PFSK-1 (cell line): Measurements from ENCODE around the gene RAP1A.

ENCODE experiments used
- FOXP2 ChIP-seq: optimal IDR thresholded peaks from 2 replicates; pipeline ENCODE3; 2011; ENCODE audit warnings: borderline replicate concordance, control low read depth, inconsistent platforms; ENCODE audit not compliant: insufficient read depth; ENCODE audit errors: extremely low read length, extremely low read depth
- POLR2AphosphoS5 ChIP-seq: IDR thresholded peaks from 2 replicates; pipeline ENCODE4 v1.6.1; 2012; ENCODE audit warnings: low read depth, mild to moderate bottlenecking, control low read depth, low read length, moderate library complexity
- REST ChIP-seq, 2 experiments: IDR thresholded peaks; 2 replicates each; pipeline versions ENCODE4 v1.6.1 to v1.8.0; 2011 to 2012; ENCODE audit warnings: low read depth in 2 of 2, low read length in 2 of 2, control low read depth in 1 of 2, inconsistent platforms in 1 of 2, mild to moderate bottlenecking in 1 of 2, moderate library complexity in 1 of 2; ENCODE audit not compliant: insufficient read depth in 1 of 2
- SIN3A ChIP-seq: IDR thresholded peaks from 2 replicates; pipeline ENCODE4 v1.6.1; 2012; ENCODE audit warnings: mild to moderate bottlenecking, low read length, moderate library complexity, borderline replicate concordance; ENCODE audit not compliant: insufficient read depth
- TAF1 ChIP-seq: IDR thresholded peaks from 2 replicates; pipeline ENCODE4 v1.6.1; 2012; ENCODE audit warnings: low read length, control low read depth, borderline replicate concordance; ENCODE audit not compliant: insufficient read depth

Gene RAP1A

GRCh38 chr1:111729946-111730681 is 110.5 kb downstream of the RAP1A start:
- no peak for TF ChIP-seq SIN3A
- no peak for TF ChIP-seq POLR2AphosphoS5
- TF ChIP-seq TAF1, result no peak
- no peak for TF ChIP-seq FOXP2
- no peak for TF ChIP-seq REST (IDR thresholded peaks at IDR 0.05; ENCODE audit: insufficient read depth in 1 of 2, low read depth in 2 of 2, low read length in 2 of 2)

- TF ChIP-seq SIN3A, result no peak
- no peak for TF ChIP-seq TAF1
- no peak for TF ChIP-seq POLR2AphosphoS5
- TF ChIP-seq REST (IDR thresholded peaks at IDR 0.05; ENCODE audit: insufficient read depth in 1 of 2, low read depth in 2 of 2, low read length in 2 of 2), result no peak
- no peak for TF ChIP-seq FOXP2
Measured at GRCh38 chr1:111730706-111731105, 111.1 kb downstream of the RAP1A start.

- TF ChIP-seq POLR2AphosphoS5 (no peak), TAF1 (no peak), SIN3A (no peak), FOXP2 (no peak), REST (IDR thresholded peaks at IDR 0.05; ENCODE audit: insufficient read depth in 1 of 2, low read depth in 2 of 2, low read length in 2 of 2) (no peak)
Measured at GRCh38 chr1:111731956-111732355, 112.4 kb downstream of the RAP1A start.

- TF ChIP-seq TAF1, result no peak
- TF ChIP-seq SIN3A, result no peak
Measured at GRCh38 chr1:111732718-111733117, 113.1 kb downstream of the RAP1A start.

- TF ChIP-seq SIN3A, result no peak
- peak; percentile 49 for TF ChIP-seq FOXP2
- no peak for TF ChIP-seq TAF1
- TF ChIP-seq POLR2AphosphoS5, result no peak
- peak in 1 of 2 experiments; percentile 9; a peak in 1 of 4 replicates for TF ChIP-seq REST (IDR thresholded peaks at IDR 0.05; ENCODE audit: insufficient read depth in 1 of 2, low read depth in 2 of 2, low read length in 2 of 2)
Measured at GRCh38 chr1:111733183-111733991, 113.8 kb downstream of the RAP1A start.
